Germinal center (tissue), 1 donor: ENCODE results near the gene RPS28.
A peak's percentile ranks its signal among the peaks of the same experiment; 100 is the strongest.
"Not testable (repeated sequence)": the region's sequence is repeated elsewhere in the genome, so short reads cannot be mapped to it uniquely, and the experiment has no call there.

Experiments used
- DNase-seq: peaks from one replicate; pipeline ENCODE4 v3.0.0; 2012; ENCODE audit warnings: mixed read lengths, low spot score

The RPS28 gene

DNA sequence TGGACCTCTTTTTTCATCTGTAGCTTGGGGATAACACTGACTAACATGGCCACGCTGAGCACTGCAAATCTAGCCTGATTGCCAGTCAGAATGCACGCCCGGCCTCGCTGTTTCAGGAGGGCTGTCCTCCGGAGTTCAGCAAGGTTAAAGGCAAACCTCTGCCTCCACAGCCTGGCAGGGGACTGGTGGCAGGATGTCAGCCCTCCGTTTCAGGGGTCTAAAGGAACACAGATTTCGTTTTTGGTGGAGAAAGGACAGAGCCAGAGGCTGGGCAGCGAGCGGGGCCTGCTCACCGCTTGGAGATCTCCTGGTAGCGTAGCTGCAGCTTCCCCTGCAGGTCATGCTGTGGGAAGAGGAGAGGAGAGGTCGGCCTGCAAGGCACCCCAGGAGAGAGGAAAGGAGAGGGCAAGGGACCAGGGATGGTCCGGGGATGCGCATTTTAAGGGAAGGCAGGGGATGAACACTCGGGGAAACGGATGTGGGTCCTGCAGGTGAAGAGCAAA, 681 bp upstream of the RPS28 start:
- no peak for DNase-seq

GRCh38 chr19:8321986-8322637, 816 bp downstream of the RPS28 start:
- no peak for DNase-seq

- no peak for DNase-seq
These were observed 1.3 kb downstream of the RPS28 start for GRCh38 chr19:8322638-8322997.

DNA sequence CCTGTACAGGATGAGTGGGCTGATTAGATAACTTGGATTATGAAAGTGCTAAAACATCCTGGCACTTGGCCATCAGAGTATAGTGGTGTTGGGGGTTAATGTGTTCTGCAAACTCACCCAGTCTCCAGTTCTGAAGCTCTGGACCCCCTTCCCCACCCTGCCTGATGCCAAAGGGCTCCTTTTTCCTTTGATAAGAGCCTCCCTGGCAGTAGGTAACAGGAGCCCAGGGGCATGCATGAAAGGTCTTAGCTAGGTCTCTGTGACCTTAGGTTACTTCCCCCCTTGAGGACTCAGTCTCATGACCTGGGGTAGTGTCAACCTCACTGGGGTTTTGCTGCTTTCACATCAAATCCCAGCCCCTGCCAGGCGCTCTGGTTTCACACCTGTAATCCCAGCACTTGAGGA, 2.5 kb downstream of the RPS28 start:
- no peak for DNase-seq

DNA sequence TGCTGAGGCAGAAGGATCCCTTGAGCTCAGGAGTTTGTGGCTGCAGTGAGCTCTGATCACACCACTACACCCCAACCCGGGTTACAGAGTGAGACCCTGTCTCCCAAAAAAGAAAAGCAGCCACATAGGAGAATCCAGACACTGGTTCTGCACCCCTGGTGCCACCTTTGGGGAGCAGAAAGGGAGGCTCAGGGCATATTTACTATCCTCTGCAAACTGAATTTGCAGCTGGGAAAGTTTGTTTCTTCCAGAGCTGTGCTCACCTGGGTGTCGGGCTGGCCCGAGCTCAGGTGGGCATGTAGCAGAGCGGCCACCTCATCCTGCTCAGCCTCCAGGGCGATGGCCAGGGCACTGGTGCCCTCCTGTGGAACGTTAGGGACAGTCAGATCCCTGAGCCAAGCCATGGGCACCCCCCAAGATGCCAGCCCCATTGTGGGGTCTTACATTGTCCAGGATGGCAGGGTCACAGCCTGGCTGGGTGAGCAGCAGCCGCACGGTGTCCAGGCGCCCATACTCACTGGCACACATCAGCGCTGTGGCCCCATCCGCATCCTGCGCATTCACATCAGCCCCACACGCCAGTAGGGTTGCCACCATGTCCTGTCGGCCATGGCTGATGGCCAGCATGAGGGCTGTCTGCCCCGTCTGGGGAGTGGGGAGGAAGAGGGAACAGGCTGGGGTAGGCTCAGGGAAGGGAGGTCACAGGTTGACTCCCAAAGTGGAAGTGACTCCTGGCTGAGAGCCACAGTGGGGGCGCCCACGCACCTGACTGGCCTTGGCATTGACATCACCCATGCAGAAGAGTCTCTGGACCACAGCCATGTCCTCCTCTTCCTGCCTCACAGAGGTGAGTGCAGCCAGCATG, 3.1 kb downstream of the RPS28 start:
- DNase-seq = no peak

GRCh38 chr19:8325454-8325853, 4.2 kb downstream of the RPS28 start:
- no peak for DNase-seq

- peak; percentile 1 for DNase-seq
These were observed 8.7 kb downstream of the RPS28 start for GRCh38 chr19:8329996-8330395.

GRCh38 chr19:8331263-8331845, 10.1 kb downstream of the RPS28 start:
- no peak for DNase-seq

DNA sequence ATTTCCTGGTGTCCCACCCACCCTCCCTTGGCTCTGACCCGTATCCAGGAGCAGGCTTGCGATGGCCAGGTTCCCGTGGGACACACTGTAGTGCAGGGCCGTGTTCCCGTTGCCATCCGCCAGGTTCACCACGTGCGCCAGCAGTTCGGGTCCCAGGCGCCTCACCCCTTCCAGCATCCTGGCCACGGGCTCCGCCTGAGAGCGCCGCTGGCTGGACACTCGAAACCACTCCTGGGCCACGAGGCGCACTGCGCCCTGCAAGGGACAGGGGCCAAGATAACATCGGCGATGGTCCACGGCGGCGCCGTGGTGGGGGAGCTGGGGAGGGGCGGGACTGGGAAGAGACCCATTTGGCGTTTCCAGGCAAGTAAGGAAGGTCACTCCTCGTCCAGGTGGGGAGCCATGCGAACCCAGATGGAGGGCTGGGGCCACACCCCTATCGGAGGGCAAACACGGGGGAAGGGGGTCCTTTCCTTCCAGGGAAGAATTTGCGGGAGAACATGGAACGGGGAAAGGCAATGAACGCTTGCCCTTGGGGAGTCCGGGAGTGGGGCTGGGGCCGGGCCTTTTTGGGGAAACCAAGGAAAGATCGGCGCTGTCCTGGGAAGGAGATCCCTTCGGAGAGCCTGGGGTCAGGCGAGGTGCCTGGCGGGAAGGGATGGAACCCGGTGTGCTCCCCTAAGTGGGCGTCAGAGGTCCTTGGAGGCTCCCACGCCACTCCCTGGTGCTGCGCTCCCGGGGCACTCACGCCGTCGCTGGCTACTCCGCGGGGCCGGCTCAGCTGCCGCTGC, 11.9 kb downstream of the RPS28 start:
- no peak for DNase-seq

GRCh38 chr19:8333767-8334457, 12.6 kb downstream of the RPS28 start:
- no peak for DNase-seq

DNA sequence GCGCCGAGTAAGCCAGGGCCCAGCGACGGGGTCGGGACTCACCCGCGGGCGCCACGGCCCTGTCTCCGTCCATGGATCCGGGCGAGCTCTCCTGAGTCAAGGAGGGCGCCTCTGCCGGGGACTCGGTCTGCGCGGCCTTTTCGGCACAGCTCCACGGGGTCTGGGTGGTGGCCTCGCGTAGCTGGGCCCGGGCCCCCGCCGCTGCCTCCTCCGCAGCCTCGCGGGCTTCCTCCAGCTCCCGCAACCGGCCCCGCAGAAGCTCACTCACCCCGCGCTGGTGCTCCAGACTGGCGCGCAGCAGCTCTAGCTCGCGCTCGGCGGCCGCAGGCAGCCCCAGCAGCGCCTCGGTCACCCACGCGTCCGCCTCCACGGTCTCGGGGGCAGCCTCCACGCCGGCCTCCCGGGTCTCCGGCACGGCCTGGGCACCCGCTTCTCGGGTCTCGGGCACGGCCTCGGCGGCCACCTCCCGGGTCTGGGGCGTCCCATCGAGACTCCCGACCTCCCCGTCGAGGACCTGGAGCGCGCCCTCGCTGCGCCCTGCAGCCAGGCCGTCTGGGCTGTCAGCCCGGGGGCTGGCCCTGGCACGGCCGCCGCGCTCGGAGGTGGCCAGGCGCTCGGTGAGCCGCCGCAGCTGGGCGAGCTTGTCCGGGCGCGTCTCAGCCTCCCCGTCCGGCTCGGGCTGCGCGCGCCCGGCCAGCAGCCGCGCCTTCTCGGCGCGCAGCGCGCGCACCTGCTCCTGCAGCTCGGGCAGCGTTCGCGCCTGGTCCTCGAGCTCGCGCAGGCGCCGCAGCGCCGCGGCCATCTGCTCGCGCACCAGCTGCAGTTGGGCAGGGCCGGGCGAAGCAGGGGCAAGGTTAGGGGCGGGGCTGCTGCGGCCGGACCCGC, 13.4 kb downstream of the RPS28 start:
- peak; percentile 51 for DNase-seq

GRCh38 chr19:8335343-8336071, 14.2 kb downstream of the RPS28 start:
- DNase-seq = peak; percentile 47

GRCh38 chr19:8336072-8336569, 14.8 kb downstream of the RPS28 start:
- DNase-seq = no peak

DNA sequence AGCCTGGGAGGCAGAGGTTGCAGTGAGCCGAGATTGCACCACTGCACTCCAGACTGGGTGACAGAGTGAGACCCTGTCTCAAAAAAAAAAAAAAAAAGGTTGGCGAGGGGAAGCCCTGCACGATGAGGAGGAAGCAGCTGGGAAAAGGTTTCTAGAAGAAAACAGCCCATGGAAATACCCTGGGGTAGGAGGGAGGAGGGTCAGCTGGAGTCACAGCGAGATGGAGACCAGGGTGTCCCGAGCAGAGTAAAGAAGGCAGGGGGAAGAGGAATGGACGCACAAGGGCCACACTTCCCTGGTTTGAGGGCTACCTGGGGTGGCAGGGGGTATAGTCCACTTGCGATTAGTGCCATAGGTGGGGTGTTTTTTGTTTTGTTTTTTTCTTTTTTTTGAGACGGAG, 15.4 kb downstream of the RPS28 start:
- DNase-seq = no peak

DNA sequence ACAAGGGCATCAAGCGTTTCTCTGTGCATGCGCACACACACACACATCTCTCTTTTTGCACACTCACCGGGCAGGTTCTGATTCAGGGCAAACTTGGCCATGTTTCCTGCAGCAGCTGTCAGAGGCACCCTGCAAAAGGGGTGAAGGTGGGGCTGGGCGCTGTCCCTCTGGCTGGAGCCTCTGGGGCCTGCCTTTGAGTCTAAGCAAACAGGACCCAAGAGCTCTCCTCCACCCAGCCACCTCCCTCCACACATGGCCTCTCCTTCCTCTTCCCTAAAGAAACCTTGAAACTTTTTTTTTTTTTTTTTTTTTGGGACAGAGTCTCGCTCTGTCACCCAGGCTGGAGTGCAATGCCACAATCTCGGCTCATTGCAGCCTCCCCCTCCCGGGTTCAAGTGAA, 16.4 kb downstream of the RPS28 start:
- DNase-seq = no peak

- no peak for DNase-seq
These were observed 17.5 kb downstream of the RPS28 start for GRCh38 chr19:8338835-8339234.

DNA sequence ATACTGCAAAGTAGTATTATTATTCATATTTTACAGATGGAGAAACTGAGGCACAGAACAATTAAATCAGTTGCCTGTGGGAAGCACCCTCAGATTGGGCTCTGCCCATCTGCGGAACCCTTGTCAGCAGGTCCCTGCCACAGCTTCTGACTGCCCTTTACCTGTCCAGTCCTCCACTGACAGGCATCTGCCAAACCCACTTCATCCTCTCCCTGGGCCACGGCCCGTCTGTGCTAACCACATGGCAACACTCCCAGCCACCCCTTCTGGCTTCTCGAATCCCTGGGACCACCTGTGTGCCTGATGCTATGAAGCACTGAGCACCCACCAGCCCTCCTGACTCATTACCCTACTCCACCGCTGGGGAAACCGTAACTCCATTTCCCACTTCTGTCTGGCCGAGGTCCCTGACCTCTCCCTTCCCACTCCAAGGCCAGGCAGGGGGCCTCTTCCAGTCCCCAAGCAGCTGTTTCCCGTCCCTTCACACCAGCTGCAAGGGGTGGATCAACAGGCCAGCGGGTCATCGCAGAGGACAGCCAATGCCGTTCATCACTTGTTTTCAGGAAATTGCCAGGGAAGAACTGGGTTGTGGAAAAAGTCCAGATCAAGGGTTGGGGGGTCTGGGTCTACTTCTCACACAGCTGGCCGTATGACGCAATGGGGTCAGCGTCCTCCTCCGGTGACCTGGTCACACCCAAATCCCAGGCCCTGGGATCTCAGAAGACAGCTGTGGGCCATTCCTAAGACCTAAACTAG, 19.2 kb downstream of the RPS28 start:
- DNase-seq = no peak

DNA sequence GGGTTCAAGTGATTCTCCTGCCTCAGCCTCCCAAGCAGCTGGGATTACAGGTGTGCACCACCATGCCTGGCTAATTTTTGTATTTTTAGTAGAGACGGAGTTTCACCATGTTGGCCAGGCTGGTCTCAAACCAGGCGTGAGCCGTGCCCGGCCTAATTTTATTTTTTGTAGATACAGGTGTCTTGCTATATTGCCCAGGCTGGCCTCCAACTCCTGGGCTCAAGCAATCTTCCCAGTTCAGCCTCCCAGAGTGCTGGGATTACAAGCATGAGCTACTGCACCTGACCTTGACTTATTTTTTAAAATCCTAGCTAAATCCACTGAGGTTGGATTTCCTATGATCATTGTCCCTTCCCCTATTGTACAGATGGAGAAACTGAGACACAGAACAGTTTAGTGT, 20.2 kb downstream of the RPS28 start:
- DNase-seq = not testable (repeated sequence)

- no peak for DNase-seq
These were observed 21.0 kb downstream of the RPS28 start for GRCh38 chr19:8342316-8342683.
